HCT116 (cell line): ENCODE data around the gene NUP50.

Source experiments
- ELF1 ChIP-seq: IDR thresholded peaks from 2 replicates; pipeline ENCODE4 v1.6.1; 2012; ENCODE audit warnings: low read depth, borderline replicate concordance
- JUND ChIP-seq: IDR thresholded peaks from 2 replicates; pipeline ENCODE4 v1.6.1; 2012
- POLR2A ChIP-seq: IDR thresholded peaks from 2 replicates; pipeline ENCODE4 v1.7.0; 2011; ENCODE audit warnings: borderline replicate concordance; ENCODE audit not compliant: insufficient read depth, insufficient read length; ENCODE audit errors: extremely low read depth
- POLR2AphosphoS5 ChIP-seq: IDR thresholded peaks from 2 replicates; pipeline ENCODE4 v1.6.1; 2011; ENCODE audit warnings: mild to moderate bottlenecking, low read depth, low read length, moderate library complexity
- YY1 ChIP-seq: IDR thresholded peaks from 2 replicates; pipeline ENCODE4 v1.6.1; 2011; ENCODE audit warnings: low read length, low read depth, moderate library complexity, mild to moderate bottlenecking; ENCODE audit not compliant: insufficient replicate concordance; ENCODE audit errors: extremely low read depth
- TF ChIP-seq, protein P1 (sequence below), 3 experiments: fragments of 200-600 bp in 1 of 3; sonication (generic) in 1 of 3; IDR thresholded peaks in 2 of 3; conservative IDR thresholded peaks in 1 of 3; 2 replicates each; pipeline ENCODE4 v1.5.1; 2012 to 2017; ENCODE audit warnings: low read depth in 2 of 3, low read length in 2 of 3, antibody characterized with exemption in 1 of 3, borderline replicate concordance in 1 of 3, control low read depth in 1 of 3, mild to moderate bottlenecking in 1 of 3, mixed read lengths in 1 of 3, mixed run types in 1 of 3, moderate library complexity in 1 of 3; ENCODE audit not compliant: insufficient read depth in 1 of 3

DNA sequence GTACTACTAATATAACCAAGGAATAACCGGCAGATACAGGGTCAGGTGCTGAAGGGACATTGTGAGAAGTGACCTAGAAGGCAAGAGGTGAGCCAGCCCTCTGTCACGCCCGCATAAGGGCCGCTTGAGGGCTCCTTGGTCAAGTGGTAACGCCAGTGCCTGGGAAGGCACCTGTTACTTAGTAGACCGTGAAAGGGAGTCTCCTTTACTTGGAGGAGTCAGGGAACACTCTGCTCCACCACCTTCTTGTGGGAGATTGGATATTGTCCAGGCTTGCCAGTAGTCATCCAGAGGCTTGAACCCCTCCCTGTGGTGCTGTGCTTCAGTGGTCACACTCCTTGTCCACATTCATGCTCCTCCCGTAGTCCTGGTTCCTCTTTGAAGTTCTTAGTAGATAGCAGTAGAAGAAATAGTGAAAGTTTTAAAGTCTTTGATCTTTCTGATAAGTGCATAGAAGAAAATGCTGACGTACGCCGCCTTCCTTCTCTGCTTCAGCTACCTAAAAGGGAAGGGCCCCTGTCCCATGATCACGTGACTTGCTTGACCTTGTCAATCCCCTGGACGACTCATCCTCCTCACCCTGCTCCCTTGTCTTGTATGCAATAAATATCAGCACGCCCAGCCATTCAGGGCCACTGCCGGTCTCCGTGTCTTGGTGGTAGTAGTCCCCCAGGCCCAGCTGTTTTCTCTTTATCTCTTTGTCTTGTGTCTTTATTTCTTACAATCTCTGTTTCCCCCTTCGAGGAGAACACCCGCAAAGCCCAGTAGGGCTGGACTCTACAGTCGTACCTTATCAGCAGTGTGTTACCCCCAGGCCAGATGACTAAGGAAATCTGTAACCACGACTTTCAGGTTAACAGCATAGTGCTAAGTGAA, 6.1 kb downstream of the NUP50 start:
- TF ChIP-seq, protein P1, sequence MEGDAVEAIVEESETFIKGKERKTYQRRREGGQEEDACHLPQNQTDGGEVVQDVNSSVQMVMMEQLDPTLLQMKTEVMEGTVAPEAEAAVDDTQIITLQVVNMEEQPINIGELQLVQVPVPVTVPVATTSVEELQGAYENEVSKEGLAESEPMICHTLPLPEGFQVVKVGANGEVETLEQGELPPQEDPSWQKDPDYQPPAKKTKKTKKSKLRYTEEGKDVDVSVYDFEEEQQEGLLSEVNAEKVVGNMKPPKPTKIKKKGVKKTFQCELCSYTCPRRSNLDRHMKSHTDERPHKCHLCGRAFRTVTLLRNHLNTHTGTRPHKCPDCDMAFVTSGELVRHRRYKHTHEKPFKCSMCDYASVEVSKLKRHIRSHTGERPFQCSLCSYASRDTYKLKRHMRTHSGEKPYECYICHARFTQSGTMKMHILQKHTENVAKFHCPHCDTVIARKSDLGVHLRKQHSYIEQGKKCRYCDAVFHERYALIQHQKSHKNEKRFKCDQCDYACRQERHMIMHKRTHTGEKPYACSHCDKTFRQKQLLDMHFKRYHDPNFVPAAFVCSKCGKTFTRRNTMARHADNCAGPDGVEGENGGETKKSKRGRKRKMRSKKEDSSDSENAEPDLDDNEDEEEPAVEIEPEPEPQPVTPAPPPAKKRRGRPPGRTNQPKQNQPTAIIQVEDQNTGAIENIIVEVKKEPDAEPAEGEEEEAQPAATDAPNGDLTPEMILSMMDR (IDR thresholded peaks at IDR 0.05 in 2 of 3, conservative IDR thresholded peaks at IDR 0.05 in 1 of 3; ENCODE audit: borderline replicate concordance in 1 of 3, insufficient read depth in 1 of 3, low read depth in 2 of 3, low read length in 2 of 3), result no peak
- no peak for TF ChIP-seq POLR2AphosphoS5
- no peak for TF ChIP-seq POLR2A
- TF ChIP-seq ELF1, result no peak
- TF ChIP-seq JUND, result no peak
- TF ChIP-seq YY1, result no peak
